ENCODE measurements around the gene RAD51C. TPM values are rescaled to one million over a fixed set of nuclear protein-coding genes. Genes with fewer than 3 reads are reported as not detected.

Gene RAD51C
- total and polyA plus RNA-seq, 9 of the 15 experiments (the other 6 are each of a cell fraction or from before 2014, with no cell fraction given), result 93.9 to 341 (median 135) TPM

DNA sequence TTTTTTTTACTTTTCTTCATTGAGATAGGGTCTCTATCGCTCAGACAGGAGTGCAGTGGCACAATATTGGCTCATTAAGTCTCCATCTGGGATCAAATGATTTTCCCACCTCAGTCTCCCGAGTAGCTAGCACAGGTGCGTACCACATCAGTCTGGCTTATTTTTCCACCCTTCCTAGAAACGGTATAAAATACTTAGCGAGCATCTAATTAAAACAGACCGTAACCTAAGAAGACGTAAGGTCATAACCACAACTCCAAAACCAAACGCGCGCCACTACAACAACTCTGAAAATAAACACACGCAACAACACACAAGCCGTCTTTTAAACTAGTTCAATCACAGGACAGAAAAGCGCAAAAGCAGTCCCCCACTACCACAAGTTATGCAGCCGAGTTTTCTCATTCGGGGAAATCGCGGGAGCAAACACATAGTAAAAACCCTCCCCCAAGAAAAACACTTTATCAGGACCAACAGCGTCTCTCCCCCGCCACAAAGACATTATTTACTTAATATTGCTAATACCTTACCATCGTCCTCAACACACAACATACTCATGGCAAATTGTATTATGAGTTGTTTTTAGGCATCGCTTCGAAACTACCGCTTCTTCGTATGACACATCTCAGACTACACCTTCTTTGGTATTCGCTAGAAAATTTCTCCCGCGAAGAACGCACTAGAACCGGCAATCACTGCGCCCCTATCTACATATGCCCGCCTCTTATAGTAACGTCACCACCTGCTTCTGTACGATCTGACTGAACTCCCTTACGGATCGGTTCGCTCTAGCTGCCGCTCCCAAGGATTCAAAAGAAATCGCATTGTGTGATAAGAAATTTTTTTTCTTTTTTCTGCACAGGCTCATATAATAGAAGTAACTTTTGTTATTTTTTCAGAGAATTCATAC, 33.3 kb upstream of the RAD51C start (continued):
- TF ChIP-seq, protein P1, sequence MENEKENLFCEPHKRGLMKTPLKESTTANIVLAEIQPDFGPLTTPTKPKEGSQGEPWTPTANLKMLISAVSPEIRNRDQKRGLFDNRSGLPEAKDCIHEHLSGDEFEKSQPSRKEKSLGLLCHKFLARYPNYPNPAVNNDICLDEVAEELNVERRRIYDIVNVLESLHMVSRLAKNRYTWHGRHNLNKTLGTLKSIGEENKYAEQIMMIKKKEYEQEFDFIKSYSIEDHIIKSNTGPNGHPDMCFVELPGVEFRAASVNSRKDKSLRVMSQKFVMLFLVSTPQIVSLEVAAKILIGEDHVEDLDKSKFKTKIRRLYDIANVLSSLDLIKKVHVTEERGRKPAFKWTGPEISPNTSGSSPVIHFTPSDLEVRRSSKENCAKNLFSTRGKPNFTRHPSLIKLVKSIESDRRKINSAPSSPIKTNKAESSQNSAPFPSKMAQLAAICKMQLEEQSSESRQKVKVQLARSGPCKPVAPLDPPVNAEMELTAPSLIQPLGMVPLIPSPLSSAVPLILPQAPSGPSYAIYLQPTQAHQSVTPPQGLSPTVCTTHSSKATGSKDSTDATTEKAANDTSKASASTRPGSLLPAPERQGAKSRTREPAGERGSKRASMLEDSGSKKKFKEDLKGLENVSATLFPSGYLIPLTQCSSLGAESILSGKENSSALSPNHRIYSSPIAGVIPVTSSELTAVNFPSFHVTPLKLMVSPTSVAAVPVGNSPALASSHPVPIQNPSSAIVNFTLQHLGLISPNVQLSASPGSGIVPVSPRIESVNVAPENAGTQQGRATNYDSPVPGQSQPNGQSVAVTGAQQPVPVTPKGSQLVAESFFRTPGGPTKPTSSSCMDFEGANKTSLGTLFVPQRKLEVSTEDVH (IDR thresholded peaks at IDR 0.05; ENCODE audit: low read depth, partially characterized antibody), result peak; percentile 35
- TF ChIP-seq HCFC1 (IDR thresholded peaks at IDR 0.05; ENCODE audit: low read depth, low read length), result peak; percentile 75
- peak; percentile 97 for TF ChIP-seq HMG20A (CRISPR knock-in tag; conservative IDR thresholded peaks at IDR 0.05)
- TF ChIP-seq ZNF354B (CRISPR knock-in tag; IDR thresholded peaks at IDR 0.05), result peak; percentile 97
- peak; percentile 46; the same call in 1 of the 2 replicates for TF ChIP-seq FOXJ3 (CRISPR knock-in tag; IDR thresholded peaks at IDR 0.05)
- TF ChIP-seq ZNF3 (CRISPR knock-in tag; IDR thresholded peaks at IDR 0.05), result peak; percentile 98
- TF ChIP-seq, protein P2, sequence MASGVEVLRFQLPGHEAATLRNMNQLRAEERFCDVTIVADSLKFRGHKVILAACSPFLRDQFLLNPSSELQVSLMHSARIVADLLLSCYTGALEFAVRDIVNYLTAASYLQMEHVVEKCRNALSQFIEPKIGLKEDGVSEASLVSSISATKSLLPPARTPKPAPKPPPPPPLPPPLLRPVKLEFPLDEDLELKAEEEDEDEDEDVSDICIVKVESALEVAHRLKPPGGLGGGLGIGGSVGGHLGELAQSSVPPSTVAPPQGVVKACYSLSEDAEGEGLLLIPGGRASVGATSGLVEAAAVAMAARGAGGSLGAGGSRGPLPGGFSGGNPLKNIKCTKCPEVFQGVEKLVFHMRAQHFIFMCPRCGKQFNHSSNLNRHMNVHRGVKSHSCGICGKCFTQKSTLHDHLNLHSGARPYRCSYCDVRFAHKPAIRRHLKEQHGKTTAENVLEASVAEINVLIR (CRISPR knock-in tag; IDR thresholded peaks at IDR 0.05), result peak; percentile 63; the same call in 1 of the 2 replicates
- TF ChIP-seq, protein P3, sequence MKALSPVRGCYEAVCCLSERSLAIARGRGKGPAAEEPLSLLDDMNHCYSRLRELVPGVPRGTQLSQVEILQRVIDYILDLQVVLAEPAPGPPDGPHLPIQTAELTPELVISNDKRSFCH (CRISPR knock-in tag; IDR thresholded peaks at IDR 0.05), result no peak
- TF ChIP-seq, protein P3 (tag; IDR thresholded peaks at IDR 0.05), result peak; percentile 59
- peak; percentile 100 for TF ChIP-seq PHB (CRISPR knock-in tag; IDR thresholded peaks at IDR 0.05)
- peak; percentile 100 for TF ChIP-seq EWSR1 (IDR thresholded peaks at IDR 0.05; ENCODE audit: borderline replicate concordance, low read depth, partially characterized antibody)
- TF ChIP-seq LARP7 (IDR thresholded peaks at IDR 0.05), result peak; percentile 70; the same call in 1 of the 2 replicates
- TF ChIP-seq RFX1 (IDR thresholded peaks at IDR 0.05), result peak; percentile 65
- TF ChIP-seq, protein P4, sequence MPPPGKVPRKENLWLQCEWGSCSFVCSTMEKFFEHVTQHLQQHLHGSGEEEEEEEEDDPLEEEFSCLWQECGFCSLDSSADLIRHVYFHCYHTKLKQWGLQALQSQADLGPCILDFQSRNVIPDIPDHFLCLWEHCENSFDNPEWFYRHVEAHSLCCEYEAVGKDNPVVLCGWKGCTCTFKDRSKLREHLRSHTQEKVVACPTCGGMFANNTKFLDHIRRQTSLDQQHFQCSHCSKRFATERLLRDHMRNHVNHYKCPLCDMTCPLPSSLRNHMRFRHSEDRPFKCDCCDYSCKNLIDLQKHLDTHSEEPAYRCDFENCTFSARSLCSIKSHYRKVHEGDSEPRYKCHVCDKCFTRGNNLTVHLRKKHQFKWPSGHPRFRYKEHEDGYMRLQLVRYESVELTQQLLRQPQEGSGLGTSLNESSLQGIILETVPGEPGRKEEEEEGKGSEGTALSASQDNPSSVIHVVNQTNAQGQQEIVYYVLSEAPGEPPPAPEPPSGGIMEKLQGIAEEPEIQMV (tag; conservative IDR thresholded peaks at IDR 0.05; ENCODE audit: low read depth), result no peak
- 0 out of 2 replicates have a peak, but pooled peaks have one; percentile 78 for TF ChIP-seq CCAR2 (IDR thresholded peaks at IDR 0.05; ENCODE audit: low read depth, low read length)
- TF ChIP-seq, protein P5, sequence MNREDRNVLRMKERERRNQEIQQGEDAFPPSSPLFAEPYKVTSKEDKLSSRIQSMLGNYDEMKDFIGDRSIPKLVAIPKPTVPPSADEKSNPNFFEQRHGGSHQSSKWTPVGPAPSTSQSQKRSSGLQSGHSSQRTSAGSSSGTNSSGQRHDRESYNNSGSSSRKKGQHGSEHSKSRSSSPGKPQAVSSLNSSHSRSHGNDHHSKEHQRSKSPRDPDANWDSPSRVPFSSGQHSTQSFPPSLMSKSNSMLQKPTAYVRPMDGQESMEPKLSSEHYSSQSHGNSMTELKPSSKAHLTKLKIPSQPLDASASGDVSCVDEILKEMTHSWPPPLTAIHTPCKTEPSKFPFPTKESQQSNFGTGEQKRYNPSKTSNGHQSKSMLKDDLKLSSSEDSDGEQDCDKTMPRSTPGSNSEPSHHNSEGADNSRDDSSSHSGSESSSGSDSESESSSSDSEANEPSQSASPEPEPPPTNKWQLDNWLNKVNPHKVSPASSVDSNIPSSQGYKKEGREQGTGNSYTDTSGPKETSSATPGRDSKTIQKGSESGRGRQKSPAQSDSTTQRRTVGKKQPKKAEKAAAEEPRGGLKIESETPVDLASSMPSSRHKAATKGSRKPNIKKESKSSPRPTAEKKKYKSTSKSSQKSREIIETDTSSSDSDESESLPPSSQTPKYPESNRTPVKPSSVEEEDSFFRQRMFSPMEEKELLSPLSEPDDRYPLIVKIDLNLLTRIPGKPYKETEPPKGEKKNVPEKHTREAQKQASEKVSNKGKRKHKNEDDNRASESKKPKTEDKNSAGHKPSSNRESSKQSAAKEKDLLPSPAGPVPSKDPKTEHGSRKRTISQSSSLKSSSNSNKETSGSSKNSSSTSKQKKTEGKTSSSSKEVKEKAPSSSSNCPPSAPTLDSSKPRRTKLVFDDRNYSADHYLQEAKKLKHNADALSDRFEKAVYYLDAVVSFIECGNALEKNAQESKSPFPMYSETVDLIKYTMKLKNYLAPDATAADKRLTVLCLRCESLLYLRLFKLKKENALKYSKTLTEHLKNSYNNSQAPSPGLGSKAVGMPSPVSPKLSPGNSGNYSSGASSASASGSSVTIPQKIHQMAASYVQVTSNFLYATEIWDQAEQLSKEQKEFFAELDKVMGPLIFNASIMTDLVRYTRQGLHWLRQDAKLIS (CRISPR knock-in tag; IDR thresholded peaks at IDR 0.05), result peak; percentile 100
- TF ChIP-seq ARID1B (IDR thresholded peaks at IDR 0.05), result peak; percentile 80

Measured in K562 (cell line).